A549 treated with AZD2906 at 1 μM for 4 hours (cell line): Measurements from ENCODE around the gene ESR2. TPM values are rescaled to one million over a fixed set of nuclear protein-coding genes. Genes with fewer than 3 reads are reported as not detected.

Experiments
- total RNA-seq: library from RNA; stranded (reverse); fragments of 200-300 nt; extraction: Qiagen RNA extraction; gene quantifications from 5 replicates; pipeline ENCODE4 v1.2.3, GENCODE V29; 2022

Gene ESR2
- 0.04 to 0.08 TPM (median 0.06 TPM) in 5 replicates for total RNA-seq

DNA sequence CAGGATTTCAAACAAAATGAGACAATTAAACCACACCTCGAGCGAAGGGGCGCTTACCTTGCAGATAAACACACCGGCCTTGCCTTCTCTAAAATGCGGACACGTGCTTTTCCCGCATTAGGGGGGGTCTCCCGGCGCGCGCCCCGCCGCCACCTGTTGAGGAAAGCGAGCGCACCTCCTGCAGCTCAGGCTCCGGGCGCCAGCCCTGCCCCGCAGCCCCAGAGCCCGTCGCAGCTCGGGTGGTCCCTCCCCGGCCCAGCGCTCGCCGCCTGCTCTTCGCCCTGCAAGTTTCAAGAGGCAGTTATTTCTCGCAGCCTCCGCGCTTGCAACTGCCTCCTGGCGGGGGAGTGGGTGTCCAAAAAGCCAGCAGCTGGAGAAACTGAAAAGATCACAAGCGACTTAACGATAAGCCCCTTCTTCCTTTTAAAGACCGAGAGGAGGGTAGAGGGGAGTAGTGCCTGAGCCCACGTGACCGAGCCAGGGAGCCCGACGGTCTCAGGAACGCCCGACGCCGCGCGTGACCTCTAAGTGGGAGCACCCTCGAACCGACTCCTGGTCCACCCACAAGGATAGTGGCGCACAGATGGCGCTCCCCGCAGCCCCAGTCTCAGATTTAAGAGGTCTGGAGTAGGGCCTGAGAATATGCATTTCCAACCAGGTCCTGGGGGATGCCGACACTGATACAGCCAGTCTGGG, at the start of gene ESR2:
Gene ESR2, minus strand, starts transcription at position 396 of the 696 bp plus-strand sequence. CDS start 11,386 bp downstream, outside the sequence.

Other genes starting within 250 kb of the ESR2 start
- gene MTHFD1, start 94.0 kb upstream of the ESR2 start, total RNA-seq: 99.2 to 123 TPM (median 105 TPM) in 5 replicates
- 0.22 to 0.37 TPM (median 0.31 TPM) in 5 replicates for gene AKAP5, start 171.1 kb upstream of the ESR2 start, total RNA-seq
- 3.8 to 5.7 TPM (median 5.2 TPM) in 5 replicates for gene ZBTB25, start 209.5 kb upstream of the ESR2 start, total RNA-seq
- 19.5 to 22.0 TPM (median 21.1 TPM) in 5 replicates for gene ZBTB1, start 210.4 kb upstream of the ESR2 start, total RNA-seq
- gene HSPA2, start 246.4 kb upstream of the ESR2 start, total RNA-seq: 30.7 to 39.2 TPM (median 33.3 TPM) in 5 replicates